ENCODE data around the gene CIITA. TPM values are rescaled to one million over a fixed set of nuclear protein-coding genes. Genes with fewer than 3 reads are reported as not detected.
A peak's percentile ranks its signal among the peaks of the same experiment; 100 is the strongest.

The CIITA gene
- total RNA-seq, 2 donors from 2014 or later = 11.7 to 16.0 TPM

GRCh38 chr16:10949424-10949970 lies 72.5 kb downstream of the CIITA start:
- no peak for TF ChIP-seq POLR2A (IDR thresholded peaks at IDR 0.05)
- TF ChIP-seq, protein P1, sequence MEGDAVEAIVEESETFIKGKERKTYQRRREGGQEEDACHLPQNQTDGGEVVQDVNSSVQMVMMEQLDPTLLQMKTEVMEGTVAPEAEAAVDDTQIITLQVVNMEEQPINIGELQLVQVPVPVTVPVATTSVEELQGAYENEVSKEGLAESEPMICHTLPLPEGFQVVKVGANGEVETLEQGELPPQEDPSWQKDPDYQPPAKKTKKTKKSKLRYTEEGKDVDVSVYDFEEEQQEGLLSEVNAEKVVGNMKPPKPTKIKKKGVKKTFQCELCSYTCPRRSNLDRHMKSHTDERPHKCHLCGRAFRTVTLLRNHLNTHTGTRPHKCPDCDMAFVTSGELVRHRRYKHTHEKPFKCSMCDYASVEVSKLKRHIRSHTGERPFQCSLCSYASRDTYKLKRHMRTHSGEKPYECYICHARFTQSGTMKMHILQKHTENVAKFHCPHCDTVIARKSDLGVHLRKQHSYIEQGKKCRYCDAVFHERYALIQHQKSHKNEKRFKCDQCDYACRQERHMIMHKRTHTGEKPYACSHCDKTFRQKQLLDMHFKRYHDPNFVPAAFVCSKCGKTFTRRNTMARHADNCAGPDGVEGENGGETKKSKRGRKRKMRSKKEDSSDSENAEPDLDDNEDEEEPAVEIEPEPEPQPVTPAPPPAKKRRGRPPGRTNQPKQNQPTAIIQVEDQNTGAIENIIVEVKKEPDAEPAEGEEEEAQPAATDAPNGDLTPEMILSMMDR (IDR thresholded peaks at IDR 0.05) = peak in 1 of 4 experiments; percentile 13
- 76% methylated on average over 7 of the region's 7 CpGs for WGBS
- Histone ChIP-seq H3K27me3 (replicated peaks; ENCODE audit: insufficient read depth) (no peaks in the 10 kb centered on the region), H3K9me3 (no peaks in the 10 kb centered on the region), H3K4me3 (no peak overlapping the region), H3K4me1 (replicated peaks) (peaks cover 20% of the 10 kb centered on the region), H3K27ac (no peak overlapping the region), H3K36me3 (no peaks in the 10 kb centered on the region)
- intact Hi-C loops (cut with DNase I) = loop anchor here (10.0 kb wide), 1 partner anchor 965 kb away; the partner anchor contains the start of gene GSPT1
- no peak for DNase-seq (ENCODE audit: low spot score)

GRCh38 chr16:10950393-10950792 lies 73.4 kb downstream of the CIITA start:
- Histone ChIP-seq H3K4me3 (no peak overlapping the region), H3K4me1 (replicated peaks) (peaks cover 13% of the 10 kb centered on the region), H3K9me3 (no peaks in the 10 kb centered on the region), H3K27me3 (replicated peaks; ENCODE audit: insufficient read depth) (no peaks in the 10 kb centered on the region), H3K36me3 (no peaks in the 10 kb centered on the region), H3K27ac (no peak overlapping the region)
- no peak for DNase-seq (ENCODE audit: low spot score)
- 46% methylated on average over 5 of the region's 5 CpGs for WGBS
- intact Hi-C loops (cut with DNase I) = no loop called here
- TF ChIP-seq, protein P1 (IDR thresholded peaks at IDR 0.05) = no peak
- no peak for TF ChIP-seq POLR2AphosphoS5 (IDR thresholded peaks at IDR 0.05)
- no peak for TF ChIP-seq POLR2A (IDR thresholded peaks at IDR 0.05)

GRCh38 chr16:10951026-10951425 lies 74.0 kb downstream of the CIITA start:
- Histone ChIP-seq H3K4me3 (no peak overlapping the region), H3K36me3 (no peaks in the 10 kb centered on the region), H3K4me1 (replicated peaks) (peaks cover 9% of the 10 kb centered on the region), H3K9me3 (no peaks in the 10 kb centered on the region), H3K27me3 (replicated peaks; ENCODE audit: insufficient read depth) (no peaks in the 10 kb centered on the region), H3K27ac (no peak overlapping the region)
- TF ChIP-seq POLR2AphosphoS5 (IDR thresholded peaks at IDR 0.05) (no peak), POLR2A (IDR thresholded peaks at IDR 0.05) (no peak)
- TF ChIP-seq, protein P1 (IDR thresholded peaks at IDR 0.05) = no peak
- DNase-seq (ENCODE audit: low spot score) = no peak
- intact Hi-C loops (cut with DNase I) = no loop called here
- WGBS = 57% methylated on average over 4 of the region's 4 CpGs

DNA sequence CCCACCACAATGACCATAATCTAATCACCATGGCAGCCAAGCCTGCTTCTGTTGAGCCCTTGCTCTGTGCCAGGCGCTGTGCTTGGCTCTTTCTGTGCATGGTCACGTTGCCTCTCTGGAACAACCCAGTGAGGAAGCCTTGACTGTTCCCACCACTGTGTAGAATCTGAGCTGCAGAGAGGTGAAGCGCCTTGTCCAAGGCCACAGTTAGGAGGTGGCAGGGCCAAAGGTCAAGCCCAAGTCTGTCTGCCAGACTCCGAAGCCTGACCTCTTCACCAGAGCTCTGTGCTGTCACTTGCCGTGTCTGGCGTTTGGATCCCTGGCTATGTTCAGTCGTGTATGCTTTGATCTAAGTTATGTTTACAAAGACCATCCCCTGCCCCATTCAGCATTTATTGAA lies 77.9 kb downstream of the CIITA start:
- H3K27ac ChIP-seq = no peak overlapping the region
- H3K4me3 ChIP-seq = no peak overlapping the region
- intact Hi-C loops (cut with DNase I) = no loop called here
- no peak for TF ChIP-seq POLR2A (IDR thresholded peaks at IDR 0.05)
- TF ChIP-seq, protein P1 (IDR thresholded peaks at IDR 0.05) = no peak
- TF ChIP-seq POLR2AphosphoS5 (IDR thresholded peaks at IDR 0.05) = no peak
- no peaks in the 10 kb centered on the region for H3K27me3 ChIP-seq (replicated peaks; ENCODE audit: insufficient read depth)
- DNase-seq (ENCODE audit: low spot score) = no peak
- H3K9me3 ChIP-seq = no peaks in the 10 kb centered on the region
- 87% methylated on average over 7 of the region's 7 CpGs for WGBS
- no peaks in the 10 kb centered on the region for H3K36me3 ChIP-seq
- H3K4me1 ChIP-seq (replicated peaks) = no peaks in the 10 kb centered on the region

GRCh38 chr16:10957771-10958482 lies 80.9 kb downstream of the CIITA start:
- TF ChIP-seq POLR2A (IDR thresholded peaks at IDR 0.05) (no peak), POLR2AphosphoS5 (IDR thresholded peaks at IDR 0.05) (no peak)
- TF ChIP-seq, protein P1 (IDR thresholded peaks at IDR 0.05) = no peak
- Histone ChIP-seq H3K27ac (no peak overlapping the region), H3K27me3 (replicated peaks; ENCODE audit: insufficient read depth) (no peaks in the 10 kb centered on the region), H3K36me3 (no peaks in the 10 kb centered on the region), H3K4me3 (no peak overlapping the region), H3K9me3 (no peaks in the 10 kb centered on the region), H3K4me1 (replicated peaks) (no peaks in the 10 kb centered on the region)
- 70% methylated on average over 6 of the region's 6 CpGs for WGBS
- DNase-seq (ENCODE audit: low spot score) = no peak
- intact Hi-C loops (cut with DNase I) = no loop called here
